NCI-H446 treated with DMSO at 0.1 percent for 48 hours (cell line): Measurements from ENCODE around the gene RAN.
"Not testable (repeated sequence)": the region's sequence is repeated elsewhere in the genome, so short reads cannot be mapped to it uniquely, and the experiment has no call there.

ENCODE experiments used
- DNase-seq: peaks from one replicate; lab custom pipeline; 2025; lab: John Stamatoyannopoulos, UW

RAN gene

GRCh38 chr12:130878193-130879185 is 6.6 kb downstream of the RAN start:
- no peak for DNase-seq

DNA sequence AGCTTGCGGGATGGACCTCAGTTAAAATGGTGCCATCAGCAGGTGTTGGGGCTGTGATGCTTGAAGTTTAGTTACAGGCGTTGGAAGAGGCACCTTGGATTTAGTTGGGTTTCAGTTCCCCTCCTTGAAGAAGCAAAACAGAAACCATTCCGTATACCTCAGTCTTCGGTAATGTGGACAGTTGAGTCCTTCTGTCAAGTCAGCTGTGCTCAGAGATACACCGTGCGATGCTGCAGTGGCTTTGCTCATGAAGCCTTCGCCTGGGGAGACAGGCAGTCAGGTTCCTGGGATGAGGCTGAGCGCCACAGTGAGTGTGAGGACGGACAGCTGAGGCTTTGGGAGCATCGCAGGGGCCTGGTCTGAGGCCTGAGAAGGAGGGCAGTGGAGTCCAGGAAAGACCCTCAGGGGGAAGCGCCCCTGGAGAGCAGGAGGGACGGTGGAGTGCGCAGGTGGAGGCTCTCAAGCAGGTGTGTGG is 7.4 kb downstream of the RAN start:
- DNase-seq: no peak

DNA sequence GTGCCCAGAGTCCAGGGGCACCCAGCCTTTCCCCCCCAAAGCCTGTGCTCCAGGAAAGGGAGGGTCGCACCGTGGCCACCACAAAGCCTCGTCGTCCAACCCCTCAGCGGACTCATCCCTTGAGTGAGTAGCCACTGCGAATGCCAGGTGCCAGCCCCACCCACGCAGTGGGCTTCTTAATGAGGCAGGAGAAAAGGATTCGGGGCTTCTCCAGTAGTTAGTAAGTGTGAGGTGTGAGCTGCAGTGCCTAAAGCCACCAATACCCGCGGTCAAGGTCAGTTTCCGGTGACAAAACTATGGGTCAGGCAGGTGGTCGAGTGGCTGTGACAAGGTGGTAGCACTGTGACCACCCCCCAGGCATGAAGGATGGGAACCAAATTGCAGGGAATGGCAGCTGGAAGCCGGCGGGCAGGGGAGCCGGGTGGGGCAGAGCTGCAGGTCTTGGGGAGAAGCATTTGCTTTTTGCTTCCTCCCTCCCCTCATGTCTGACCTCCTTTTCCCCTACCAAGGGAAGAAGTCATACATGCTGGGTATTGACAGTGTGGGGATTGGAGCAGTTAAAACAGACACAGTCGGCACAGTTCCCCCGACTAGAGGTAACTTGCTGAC is 8.0 kb downstream of the RAN start:
- no peak for DNase-seq

- no peak for DNase-seq
Measured at GRCh38 chr12:130880411-130880885, 8.6 kb downstream of the RAN start.

- no peak for DNase-seq
Measured at GRCh38 chr12:130881046-130881445, 9.2 kb downstream of the RAN start.

GRCh38 chr12:130881548-130881947 is 9.7 kb downstream of the RAN start:
- DNase-seq: no peak

- not testable (repeated sequence) for DNase-seq
Measured at GRCh38 chr12:130887190-130887589, 15.3 kb downstream of the RAN start.

GRCh38 chr12:130904064-130904463 is 32.2 kb downstream of the RAN start:
- DNase-seq: no peak

DNA sequence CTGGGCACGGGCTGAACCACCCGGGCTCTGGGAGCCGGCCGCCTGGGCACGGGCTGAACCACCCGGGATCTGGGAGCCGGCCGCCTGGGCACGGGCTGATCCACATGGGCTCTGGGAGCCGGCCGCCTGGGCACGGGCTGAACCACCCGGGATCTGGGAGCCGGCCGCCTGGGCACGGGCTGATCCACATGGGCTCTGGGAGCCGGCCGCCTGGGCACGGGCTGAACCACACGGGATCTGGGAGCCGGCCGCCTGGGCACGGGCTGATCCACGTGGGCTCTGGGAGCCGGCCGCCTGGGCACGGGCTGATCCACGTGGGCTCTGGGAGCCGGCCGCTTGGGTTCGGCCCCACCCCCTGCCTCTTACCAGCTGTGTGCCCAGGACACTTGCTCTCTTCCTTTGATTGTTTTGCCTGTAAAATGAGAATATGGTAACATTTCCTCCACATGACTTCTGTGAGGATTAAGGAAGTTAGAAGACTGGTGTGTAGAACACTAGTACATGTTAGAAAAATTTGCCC is 33.1 kb downstream of the RAN start:
- not testable (repeated sequence) for DNase-seq

GRCh38 chr12:130909111-130909510 is 37.2 kb downstream of the RAN start:
- no peak for DNase-seq

DNA sequence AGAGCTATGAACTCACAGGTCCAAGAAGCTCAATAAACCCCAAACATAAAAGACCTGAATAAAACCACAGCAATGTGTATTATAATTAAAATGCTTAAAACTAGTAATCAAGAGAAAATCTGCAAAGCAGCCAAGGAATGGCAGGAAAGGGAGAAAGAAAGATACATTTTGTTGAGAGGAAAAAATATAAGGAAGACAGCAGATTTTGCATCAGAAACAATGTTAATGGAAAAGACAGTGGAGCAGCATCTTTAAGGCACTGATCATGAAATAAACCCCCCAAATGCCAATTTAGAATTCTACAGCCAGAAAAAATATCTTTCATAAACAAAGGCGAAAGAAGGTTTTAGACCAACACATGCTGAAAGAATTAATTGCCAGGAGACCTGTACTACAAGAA is 39.3 kb downstream of the RAN start:
- DNase-seq: no peak

GRCh38 chr12:130911933-130912332 is 40.1 kb downstream of the RAN start:
- DNase-seq: no peak

DNA sequence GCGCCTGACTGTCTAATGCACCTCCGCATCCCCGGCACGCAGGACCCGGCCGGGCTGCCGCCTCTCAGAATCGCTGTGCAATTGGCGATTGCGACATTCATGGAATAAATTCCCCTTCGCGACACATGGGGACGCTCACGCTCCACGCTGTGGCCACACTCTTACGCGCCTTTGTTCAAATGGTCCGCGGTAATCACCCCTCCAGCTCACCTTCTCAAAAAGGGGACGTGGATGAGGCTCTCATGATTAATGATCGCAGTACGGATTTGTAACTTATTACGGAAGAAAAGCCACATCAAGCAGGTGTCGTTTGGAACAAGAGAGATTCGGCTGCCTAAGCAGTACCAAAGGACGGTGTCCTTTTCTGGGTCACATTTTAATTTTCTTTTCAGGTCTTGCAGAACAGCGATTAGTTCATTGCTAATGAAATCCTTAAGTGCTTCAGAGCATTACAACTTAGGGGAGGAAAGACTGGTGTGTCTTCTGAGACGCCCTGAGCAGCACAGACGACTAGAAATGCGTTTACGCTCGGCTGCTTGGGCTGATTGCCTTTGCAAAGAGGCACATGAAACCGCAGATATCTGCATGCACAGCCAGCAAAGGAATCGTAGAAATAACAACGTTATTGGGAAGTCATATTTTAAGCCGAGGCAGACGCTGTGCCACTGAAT is 44.5 kb downstream of the RAN start:
- DNase-seq: no peak

GRCh38 chr12:130917607-130918006 is 45.7 kb downstream of the RAN start:
- DNase-seq: no peak

DNA sequence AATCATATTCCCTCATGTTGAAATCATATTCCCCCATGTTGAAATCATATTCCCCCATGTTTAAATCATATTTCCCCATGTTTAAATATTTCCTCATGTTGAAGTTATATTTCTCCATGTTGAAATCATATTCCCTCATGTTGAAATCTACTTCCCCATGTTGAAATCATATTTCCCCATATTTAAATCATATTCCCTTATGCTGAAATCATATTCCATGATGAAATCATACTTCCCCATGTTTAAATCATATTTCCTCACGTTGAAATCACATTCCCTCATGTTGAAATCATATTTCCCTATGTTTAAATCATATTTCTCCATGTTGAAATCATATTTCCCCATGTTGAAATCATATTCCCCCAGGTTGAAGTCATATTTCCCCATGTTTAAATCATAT is 47.2 kb downstream of the RAN start:
- DNase-seq: no peak

DNA sequence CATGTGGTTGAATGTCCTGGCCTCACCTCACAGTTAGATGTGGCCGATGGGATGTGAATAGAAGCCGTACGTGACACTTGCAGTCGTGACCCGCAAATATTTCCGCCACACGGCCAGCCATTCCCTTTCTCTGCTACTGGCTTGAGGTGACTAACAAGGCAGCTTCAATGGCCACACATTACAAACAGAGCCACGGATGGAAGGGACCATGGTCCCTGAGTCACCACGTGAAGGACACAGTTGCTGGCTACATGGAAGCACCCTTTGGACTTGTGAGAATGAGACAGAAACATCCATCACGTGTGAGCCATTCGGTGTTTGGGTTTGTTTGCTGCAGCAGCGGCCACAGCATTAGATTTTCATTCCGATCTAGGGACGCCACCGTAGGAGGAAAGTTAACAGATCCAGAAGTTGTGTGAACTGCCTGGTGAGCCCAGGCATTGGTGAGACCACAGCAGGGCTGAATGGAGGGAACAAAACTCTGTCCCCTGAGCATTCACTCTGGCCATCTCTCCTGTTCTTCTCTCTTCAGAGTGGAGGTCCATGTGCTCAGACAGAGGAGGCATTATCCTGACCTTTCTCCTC is 48.3 kb downstream of the RAN start:
- no peak for DNase-seq

- DNase-seq: no peak
Measured at GRCh38 chr12:130920723-130921381, 49.0 kb downstream of the RAN start.

DNA sequence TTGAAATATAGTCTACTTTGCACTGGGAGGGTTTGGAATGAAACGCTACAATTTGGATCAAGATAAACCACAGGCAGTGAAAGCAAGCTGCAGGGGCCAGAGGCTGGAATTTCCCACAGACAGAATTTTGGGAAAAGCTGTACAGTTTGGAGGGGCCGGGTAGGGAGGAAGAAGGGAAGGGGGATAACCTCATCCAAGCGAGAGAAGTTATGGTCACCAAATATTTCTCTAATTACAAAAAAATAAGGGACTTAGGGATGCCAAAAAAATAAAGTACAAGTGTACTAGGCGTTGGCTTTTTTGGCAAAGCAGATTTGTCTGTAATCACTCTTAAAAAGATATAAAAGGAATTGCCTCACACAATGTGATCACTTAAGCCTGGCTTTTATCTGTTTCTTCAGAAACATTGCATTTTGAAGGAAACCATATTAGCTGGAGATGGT is 50.7 kb downstream of the RAN start:
- DNase-seq: no peak

DNA sequence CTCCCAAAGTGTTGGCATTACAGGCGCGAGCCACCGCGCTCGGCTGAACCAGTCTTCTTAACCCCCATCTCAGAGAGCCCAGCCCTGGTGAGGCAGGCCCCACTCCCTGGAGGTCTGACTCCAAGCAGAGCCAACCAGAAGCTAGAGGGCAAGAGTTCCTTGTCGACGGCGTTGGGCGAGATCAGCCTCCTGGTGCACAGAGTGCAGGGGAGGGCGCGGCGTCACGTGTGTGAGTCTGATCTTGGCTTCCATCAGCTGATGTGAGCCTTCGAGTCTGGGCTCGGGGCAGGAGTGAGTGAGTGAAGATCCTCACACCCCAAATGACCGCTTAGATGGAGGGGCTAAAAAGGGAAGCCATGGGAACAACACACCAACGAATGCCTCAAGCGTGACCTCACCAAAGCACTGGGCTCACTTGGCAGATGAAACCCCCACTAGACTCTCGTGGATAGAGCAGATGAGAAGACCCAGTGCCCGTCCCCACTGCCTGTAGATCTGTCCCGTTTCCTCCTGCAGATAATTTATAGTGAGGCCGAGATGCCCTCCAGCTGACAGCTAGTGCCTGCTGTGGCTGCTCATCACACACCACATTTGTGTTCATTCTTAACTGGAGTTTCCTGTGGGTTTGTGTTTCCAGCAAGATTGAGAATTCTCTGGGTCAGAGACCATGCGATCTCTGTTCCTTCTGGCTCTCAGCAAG is 53.2 kb downstream of the RAN start:
- no peak for DNase-seq

GRCh38 chr12:130925666-130926015 is 53.8 kb downstream of the RAN start:
- no peak for DNase-seq
